HepG2 (cell line): ENCODE results near the gene GPR155. TPM values are rescaled to one million over a fixed set of nuclear protein-coding genes. Genes with fewer than 3 reads are reported as not detected.
"Not testable (repeated sequence)": the region's sequence is repeated elsewhere in the genome, so short reads cannot be mapped to it uniquely, and the experiment has no call there.

Source experiments
- ATAC-seq: fragments of 200-7000 bp; cut with Tn5 transposase; 3 replicates; pipeline ENCODE4 v1.9.1; 2020; ENCODE audit warnings: mild to moderate bottlenecking, moderate library complexity
- BruUV-seq: library from RNA; stranded (reverse); fragments of 400-500 nt; replicated peaks from 2 replicates; lab custom pipeline; 2021; lab: Mats Ljungman, UMichigan
- CTCF ChIA-PET: fragments of 300-600 bp; formaldehyde crosslinking; extraction: SDS; loops from one replicate; lab custom pipeline; 2021; ENCODE audit warnings: low total read pairs, inconsistent platforms, low intra/inter-chr PET ratio; lab: Yijun Ruan, JAX
- POLR2A ChIA-PET: fragments of 350-600 bp; sonication (Branson Sonifier 250); formaldehyde crosslinking; loops from one replicate; lab custom pipeline; 2020; ENCODE audit warnings: antibody characterized with exemption, inconsistent platforms; lab: Yijun Ruan, JAX
- DNase-seq: peaks from one replicate; pipeline ENCODE4 v3.0.0-alpha.2; 2015; ENCODE audit warnings: low spot score
- FAIRE-seq: peaks from 3 replicates; lab custom pipeline; 2011; peaks lifted over from hg19 to GRCh38; lab: Jason Lieb, UNC
- H2AFZ ChIP-seq: one replicate; pipeline ENCODE4 v1.6.1; 2011; ENCODE audit warnings: low read length, inconsistent platforms
- H3K27ac ChIP-seq: fragments of 300-600 bp; 3 replicates; pipeline ENCODE4 v1.8.0; 2011; ENCODE audit warnings: mixed run types, mild to moderate bottlenecking, mixed read lengths, low read length, inconsistent platforms; ENCODE audit not compliant: insufficient read depth; ENCODE audit errors: extremely low read length
- H3K27me3 ChIP-seq, 2 experiments: fragments of 200-600 bp in 1 of 2; 2 replicates in 1 of 2; 3 replicates in 1 of 2; pipeline versions ENCODE4 v1.6.0 to v1.8.0; 2011; ENCODE audit warnings: low read length in 2 of 2, mild to moderate bottlenecking in 2 of 2, moderate library complexity in 2 of 2, inconsistent platforms in 1 of 2; ENCODE audit not compliant: insufficient read depth in 2 of 2, control insufficient read depth in 1 of 2
- H3K36me3 ChIP-seq, 2 experiments: fragments of 200-600 bp in 1 of 2; replicated peaks in 1 of 2; 2 replicates in 1 of 2; 3 replicates in 1 of 2; pipeline versions ENCODE4 v1.5.1 to v1.8.0; 2011; ENCODE audit warnings: low read length in 2 of 2, inconsistent platforms in 1 of 2; ENCODE audit not compliant: insufficient read depth in 2 of 2, control insufficient read depth in 1 of 2
- H3K4me1 ChIP-seq: 2 replicates; pipeline ENCODE4 v1.5.1; 2012; ENCODE audit warnings: low read length, inconsistent platforms; ENCODE audit not compliant: insufficient read depth
- H3K4me2 ChIP-seq: 2 replicates; pipeline ENCODE4 v1.6.0; 2011; ENCODE audit warnings: low read depth, low read length, inconsistent platforms
- H3K4me3 ChIP-seq, 3 experiments: fragments of 200-600 bp in 1 of 3; sonication (generic), shearing (Covaris generic) in 1 of 3; replicated peaks in 1 of 3; 2 replicates each; pipeline ENCODE4 v1.5.1; 2011 to 2016; ENCODE audit warnings: low read length in 3 of 3, inconsistent platforms in 2 of 3, low read depth in 2 of 3, mild to moderate bottlenecking in 2 of 3, control low read depth in 1 of 3, mixed read lengths in 1 of 3; ENCODE audit not compliant: insufficient read depth in 1 of 3
- H3K79me2 ChIP-seq: one replicate; pipeline ENCODE4 v1.6.1; 2011; ENCODE audit warnings: low read length, inconsistent platforms; ENCODE audit not compliant: insufficient read depth
- H3K9ac ChIP-seq: 2 replicates; pipeline ENCODE4 v1.6.0; 2011; ENCODE audit warnings: mild to moderate bottlenecking, low read depth, low read length, inconsistent platforms; ENCODE audit not compliant: insufficient read depth
- H3K9me3 ChIP-seq: 2 replicates; pipeline ENCODE4 v1.5.1; 2012; ENCODE audit warnings: mild to moderate bottlenecking, low read length
- H4K20me1 ChIP-seq: 2 replicates; pipeline ENCODE4 v1.6.0; 2011; ENCODE audit warnings: inconsistent platforms, mild to moderate bottlenecking, low read length, moderate library complexity; ENCODE audit not compliant: insufficient read depth
- BORCS8-MEF2B ChIP-seq: sonication (generic); formaldehyde crosslinking; IDR thresholded peaks from 2 replicates; pipeline ENCODE4 v1.8.0; 2022; ENCODE audit warnings: mild to moderate bottlenecking, missing genetic modification reagents
- CBX2 ChIP-seq, 2 experiments: fragments of 200-600 bp in 1 of 2; sonication (generic); formaldehyde crosslinking in 1 of 2; IDR thresholded peaks; 2 replicates each; pipeline versions ENCODE4 v1.7.0 to v1.8.1; 2018 to 2022; ENCODE audit warnings: low read depth in 2 of 2, low read length in 1 of 2, mild to moderate bottlenecking in 1 of 2, missing genetic modification reagents in 1 of 2
- HNRNPUL1 ChIP-seq: fragments of 200-400 bp; formaldehyde crosslinking; IDR thresholded peaks from 2 replicates; pipeline ENCODE4 v1.6.1; 2017; ENCODE audit warnings: low read depth, mild to moderate bottlenecking, low read length, moderate library complexity
- KLF13 ChIP-seq: sonication (generic); formaldehyde crosslinking; IDR thresholded peaks from 2 replicates; pipeline ENCODE4 v1.4.0; 2020; ENCODE audit warnings: mild to moderate bottlenecking, missing genetic modification reagents
- NFIB ChIP-seq: sonication (generic); formaldehyde crosslinking; IDR thresholded peaks from 2 replicates; pipeline ENCODE4 v1.9.0; 2021; ENCODE audit warnings: missing genetic modification reagents, mild to moderate bottlenecking, borderline replicate concordance
- SSRP1 ChIP-seq: IDR thresholded peaks from 2 replicates; pipeline ENCODE4 v1.6.1; 2016; ENCODE audit warnings: control low read depth
- WIZ ChIP-seq: sonication (generic); formaldehyde crosslinking; IDR thresholded peaks from 2 replicates; pipeline ENCODE4 v1.5.1; 2020; ENCODE audit warnings: mild to moderate bottlenecking, missing genetic modification reagents
- ZBTB7A ChIP-seq: sonication (generic); formaldehyde crosslinking; IDR thresholded peaks from 2 replicates; pipeline ENCODE4 v1.8.0; 2022; ENCODE audit warnings: mild to moderate bottlenecking, missing genetic modification reagents
- ZNF234 ChIP-seq: sonication (generic); formaldehyde crosslinking; conservative IDR thresholded peaks from 2 replicates; pipeline ENCODE4 v1.5.1; 2020; ENCODE audit warnings: mild to moderate bottlenecking, missing genetic modification reagents
- ZNF260 ChIP-seq: sonication (generic); formaldehyde crosslinking; IDR thresholded peaks from 2 replicates; pipeline ENCODE4 v1.4.0; 2020; ENCODE audit warnings: missing genetic modification reagents, low read depth, mild to moderate bottlenecking, borderline replicate concordance
- ZNF501 ChIP-seq: sonication (generic); formaldehyde crosslinking; IDR thresholded peaks from 2 replicates; pipeline ENCODE4 v1.5.1; 2020; ENCODE audit warnings: mild to moderate bottlenecking, moderate library complexity, missing genetic modification reagents
- ZNF605 ChIP-seq: sonication (generic); formaldehyde crosslinking; IDR thresholded peaks from 2 replicates; pipeline ENCODE4 v1.8.0; 2022; ENCODE audit warnings: mild to moderate bottlenecking, missing genetic modification reagents
- ZSCAN31 ChIP-seq: sonication (generic); formaldehyde crosslinking; IDR thresholded peaks from 2 replicates; pipeline ENCODE4 v1.5.0; 2020; ENCODE audit warnings: low read depth, mild to moderate bottlenecking, missing genetic modification reagents
- WGBS: methylation state at CpG from one replicate; pipeline ENCODE4 v1.1.6; 2017; ENCODE audit warnings: low lambda C conversion rate; 5-methylcytosine and 5-hydroxymethylcytosine counted together
- in situ Hi-C: cut with HindIII; loops from 2 replicates; pipeline ENCODE4 v1.10.0; 2017; ENCODE audit warnings: low pct_unique_long_range_greater_than_20kb; ENCODE audit not compliant: extremely low pct_ligation_motif_present
- intact Hi-C: fragments of 100-400 bp; cut with micrococcal nuclease; formaldehyde crosslinking; loops from one replicate; pipeline ENCODE4 v1.10.0; 2022; ENCODE audit not compliant: unreplicated experiment
- polyA plus RNA-seq, 8 experiments: library from polyadenylated mRNA; depleted of rRNA in 3 of 8; stranded (reverse) in 7 of 8; unstranded in 1 of 8; fragments of >200 nt; fragmentation: Illumina TruSeq in 4 of 8; extraction: Trizol in 4 of 8; gene quantifications; 2 replicates each; pipeline versions ENCODE4 v1.2.1 to v1.2.3, GENCODE V29; 2011 to 2016; ENCODE audit warnings: low read depth in 4 of 8, missing spikeins in 1 of 8, mixed read lengths in 1 of 8; ENCODE audit not compliant: insufficient read depth in 1 of 8
- total RNA-seq, 5 experiments: library from RNA; depleted of rRNA; stranded (reverse); fragments of >200 nt; fragmentation: Illumina TruSeq; extraction: Trizol; gene quantifications; 2 replicates each; pipeline ENCODE4 v1.2.3, GENCODE V29; 2016; ENCODE audit warnings: low read depth in 1 of 5
- TF ChIP-seq, protein P1 (sequence below): sonication (generic); formaldehyde crosslinking; IDR thresholded peaks from 2 replicates; pipeline ENCODE4 v1.8.0; 2023; ENCODE audit warnings: mild to moderate bottlenecking, missing genetic modification reagents

GPR155 gene
- total and polyA plus RNA-seq, 2 of the 13 experiments (the other 11 are each of a cell fraction or from before 2014, with no cell fraction given), result 0.15 to 0.49 TPM

DNA sequence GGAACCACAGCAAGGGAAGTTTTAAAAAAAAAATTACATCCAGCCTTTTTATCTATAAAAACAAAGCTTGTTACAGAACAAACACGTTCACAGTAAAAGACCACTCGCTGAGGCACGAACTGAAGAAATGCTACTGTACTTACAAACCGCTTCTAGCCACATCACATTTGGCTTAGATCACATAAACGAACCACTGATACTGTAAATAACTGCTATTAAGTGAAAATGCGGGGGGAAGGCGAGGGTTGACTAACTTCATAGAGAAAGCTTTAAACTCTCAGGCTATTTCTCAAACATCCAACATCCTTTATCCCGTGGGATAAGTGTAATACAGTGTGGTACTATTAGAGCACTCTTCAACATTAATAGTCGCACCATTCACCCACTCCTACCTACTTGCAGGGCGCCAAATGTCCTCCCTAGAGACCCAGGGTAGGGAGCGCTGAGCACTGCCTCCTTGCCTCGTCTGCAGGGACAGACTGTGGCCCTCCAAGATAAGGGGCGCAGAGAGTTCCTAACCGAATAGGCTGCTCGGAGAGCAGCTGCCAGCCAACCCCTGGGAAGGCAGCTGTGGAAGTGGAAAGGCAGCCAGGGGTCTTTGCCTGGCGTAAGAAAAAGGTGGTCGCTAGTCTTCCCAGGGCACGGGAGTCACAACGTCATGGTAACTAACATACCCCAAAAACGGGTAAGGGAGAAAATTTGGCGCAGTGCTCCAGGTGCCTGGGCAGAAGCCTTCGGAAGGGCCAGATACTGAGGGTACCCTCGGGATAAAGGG is 854 bp downstream of the GPR155 start:
- DNase-seq (no peak), FAIRE-seq (no peak), ATAC-seq (peak; percentile 27)
- Histone ChIP-seq H3K9ac (peak overlapping the region; percentile 52; the same call in 1 of the 2 replicates), H3K4me3 (peak overlapping the region; percentile 62 to 87 (median 77)), H3K27me3 (peaks cover 7 to 14% of the 10 kb centered on the region in 2 experiments; a peak in 4 of 5 replicates), H3K79me2 (no peaks in the 10 kb centered on the region), H3K4me1 (peaks cover 10% of the 10 kb centered on the region), H4K20me1 (no peaks in the 10 kb centered on the region), H3K9me3 (peaks cover 4% of the 10 kb centered on the region; the same call in 1 of the 2 replicates), H3K4me2 (peak overlapping the region; percentile 95), H3K36me3 (no peaks in the 10 kb centered on the region), H3K27ac (no peak overlapping the region), H2AFZ (peak overlapping the region; percentile 20)
- intact Hi-C loops (no loop called here), in situ Hi-C loops (no loop called here)
- TF ChIP-seq WIZ (CRISPR knock-in tag) (0 out of 2 replicates have a peak, but pooled peaks have one; percentile 3), ZBTB7A (no peak), ZNF501 (CRISPR knock-in tag) (peak; percentile 66; the same call in 1 of the 2 replicates), ZSCAN31 (CRISPR knock-in tag) (no peak), ZNF605 (CRISPR knock-in tag) (peak; percentile 13; the same call in 1 of the 2 replicates), SSRP1 (no peak), BORCS8-MEF2B (CRISPR knock-in tag) (0 out of 2 replicates have a peak, but pooled peaks have one; percentile 57), HNRNPUL1 (no peak), ZNF260 (CRISPR knock-in tag) (no peak), KLF13 (no peak), ZNF234 (CRISPR knock-in tag) (0 out of 2 replicates have a peak, but pooled peaks have one; percentile 5), CBX2 (IDR thresholded peaks at IDR 0.05; ENCODE audit: low read depth, low read length) (0 out of 2 replicates have a peak, but pooled peaks have one; percentile 13), CBX2 (CRISPR knock-in tag; IDR thresholded peaks at IDR 0.05; ENCODE audit: low read depth) (no peak), NFIB (CRISPR knock-in tag) (0 out of 2 replicates have a peak, but pooled peaks have one; percentile 19)
- TF ChIP-seq, protein P1, sequence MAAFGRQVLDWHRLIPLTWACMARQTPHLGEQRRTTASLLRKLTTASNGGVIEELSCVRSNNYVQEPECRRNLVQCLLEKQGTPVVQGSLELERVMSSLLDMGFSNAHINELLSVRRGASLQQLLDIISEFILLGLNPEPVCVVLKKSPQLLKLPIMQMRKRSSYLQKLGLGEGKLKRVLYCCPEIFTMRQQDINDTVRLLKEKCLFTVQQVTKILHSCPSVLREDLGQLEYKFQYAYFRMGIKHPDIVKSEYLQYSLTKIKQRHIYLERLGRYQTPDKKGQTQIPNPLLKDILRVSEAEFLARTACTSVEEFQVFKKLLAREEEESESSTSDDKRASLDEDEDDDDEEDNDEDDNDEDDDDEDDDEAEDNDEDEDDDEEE (CRISPR knock-in tag), result 0 out of 2 replicates have a peak, but pooled peaks have one; percentile 5
- CTCF ChIA-PET, result no interaction called here
- 31% methylated on average over 23 of the region's 23 CpGs for WGBS
- TSS peak; percentile 49 for BruUV-seq
- POLR2A ChIA-PET, result no interaction called here

DNA sequence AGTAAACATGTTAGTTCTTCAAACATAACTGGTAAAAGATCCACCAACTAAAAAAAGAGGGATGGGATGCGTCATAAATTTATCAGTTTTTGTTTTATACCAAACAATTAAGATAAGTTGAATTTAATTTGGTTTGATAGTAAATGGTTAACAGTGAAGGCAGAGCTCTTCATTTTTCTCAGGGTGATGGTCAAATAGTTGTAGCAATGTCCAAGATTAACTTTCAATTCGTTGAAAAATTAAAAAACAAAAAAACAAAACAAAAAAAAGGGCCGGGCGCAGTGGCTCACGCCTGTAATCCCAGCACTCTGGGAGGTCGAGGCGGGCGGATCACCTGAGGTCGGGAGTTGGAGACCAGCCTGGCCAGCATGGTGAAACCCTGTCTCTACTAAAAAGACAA is 1.8 kb downstream of the GPR155 start:
- H3K4me2 ChIP-seq, CTCF ChIA-PET, H2AFZ ChIP-seq: not testable (repeated sequence)

More for the DNA sequence above, 1.8 kb downstream of the GPR155 start:
- H3K36me3 ChIP-seq, H3K4me1 ChIP-seq, H3K27ac ChIP-seq, intact Hi-C loops, FAIRE-seq, DNase-seq, ATAC-seq, POLR2A ChIA-PET, in situ Hi-C loops, H3K4me3 ChIP-seq, H3K9me3 ChIP-seq, H3K9ac ChIP-seq, BruUV-seq, H4K20me1 ChIP-seq, H3K79me2 ChIP-seq: not testable (repeated sequence)
- peaks cover 7 to 14% of the 10 kb centered on the region in 2 experiments; a peak in 4 of 5 replicates for H3K27me3 ChIP-seq
- 84% methylated on average over 9 of the region's 9 CpGs for WGBS
